HepG2 (cell line): ENCODE data around the gene ALOX5. TPM values are rescaled to one million over a fixed set of nuclear protein-coding genes. Genes with fewer than 3 reads are reported as not detected.

ENCODE experiments used
- ATAC-seq: fragments of 200-7000 bp; cut with Tn5 transposase; 3 replicates; pipeline ENCODE4 v1.9.1; 2020; ENCODE audit warnings: mild to moderate bottlenecking, moderate library complexity
- BruUV-seq: library from RNA; stranded (reverse); fragments of 400-500 nt; replicated peaks from 2 replicates; lab custom pipeline; 2021; lab: Mats Ljungman, UMichigan
- CTCF ChIA-PET: fragments of 300-600 bp; formaldehyde crosslinking; extraction: SDS; loops from one replicate; lab custom pipeline; 2021; ENCODE audit warnings: low total read pairs, inconsistent platforms, low intra/inter-chr PET ratio; lab: Yijun Ruan, JAX
- POLR2A ChIA-PET: fragments of 350-600 bp; sonication (Branson Sonifier 250); formaldehyde crosslinking; loops from one replicate; lab custom pipeline; 2020; ENCODE audit warnings: antibody characterized with exemption, inconsistent platforms; lab: Yijun Ruan, JAX
- DNase-seq: peaks from one replicate; pipeline ENCODE4 v3.0.0-alpha.2; 2015; ENCODE audit warnings: low spot score
- FAIRE-seq: peaks from 3 replicates; lab custom pipeline; 2011; peaks lifted over from hg19 to GRCh38; lab: Jason Lieb, UNC
- H2AFZ ChIP-seq: one replicate; pipeline ENCODE4 v1.6.1; 2011; ENCODE audit warnings: low read length, inconsistent platforms
- H3K27ac ChIP-seq: fragments of 300-600 bp; 3 replicates; pipeline ENCODE4 v1.8.0; 2011; ENCODE audit warnings: mixed run types, mild to moderate bottlenecking, mixed read lengths, low read length, inconsistent platforms; ENCODE audit not compliant: insufficient read depth; ENCODE audit errors: extremely low read length
- H3K27me3 ChIP-seq, 2 experiments: fragments of 200-600 bp in 1 of 2; 2 replicates in 1 of 2; 3 replicates in 1 of 2; pipeline versions ENCODE4 v1.6.0 to v1.8.0; 2011; ENCODE audit warnings: low read length in 2 of 2, mild to moderate bottlenecking in 2 of 2, moderate library complexity in 2 of 2, inconsistent platforms in 1 of 2; ENCODE audit not compliant: insufficient read depth in 2 of 2, control insufficient read depth in 1 of 2
- H3K36me3 ChIP-seq, 2 experiments: fragments of 200-600 bp in 1 of 2; replicated peaks in 1 of 2; 2 replicates in 1 of 2; 3 replicates in 1 of 2; pipeline versions ENCODE4 v1.5.1 to v1.8.0; 2011; ENCODE audit warnings: low read length in 2 of 2, inconsistent platforms in 1 of 2; ENCODE audit not compliant: insufficient read depth in 2 of 2, control insufficient read depth in 1 of 2
- H3K4me1 ChIP-seq: 2 replicates; pipeline ENCODE4 v1.5.1; 2012; ENCODE audit warnings: low read length, inconsistent platforms; ENCODE audit not compliant: insufficient read depth
- H3K4me2 ChIP-seq: 2 replicates; pipeline ENCODE4 v1.6.0; 2011; ENCODE audit warnings: low read depth, low read length, inconsistent platforms
- H3K4me3 ChIP-seq, 3 experiments: fragments of 200-600 bp in 1 of 3; sonication (generic), shearing (Covaris generic) in 1 of 3; replicated peaks in 1 of 3; 2 replicates each; pipeline ENCODE4 v1.5.1; 2011 to 2016; ENCODE audit warnings: low read length in 3 of 3, inconsistent platforms in 2 of 3, low read depth in 2 of 3, mild to moderate bottlenecking in 2 of 3, control low read depth in 1 of 3, mixed read lengths in 1 of 3; ENCODE audit not compliant: insufficient read depth in 1 of 3
- H3K79me2 ChIP-seq: one replicate; pipeline ENCODE4 v1.6.1; 2011; ENCODE audit warnings: low read length, inconsistent platforms; ENCODE audit not compliant: insufficient read depth
- H3K9ac ChIP-seq: 2 replicates; pipeline ENCODE4 v1.6.0; 2011; ENCODE audit warnings: mild to moderate bottlenecking, low read depth, low read length, inconsistent platforms; ENCODE audit not compliant: insufficient read depth
- H3K9me3 ChIP-seq: 2 replicates; pipeline ENCODE4 v1.5.1; 2012; ENCODE audit warnings: mild to moderate bottlenecking, low read length
- H4K20me1 ChIP-seq: 2 replicates; pipeline ENCODE4 v1.6.0; 2011; ENCODE audit warnings: inconsistent platforms, mild to moderate bottlenecking, low read length, moderate library complexity; ENCODE audit not compliant: insufficient read depth
- CHCHD3 ChIP-seq: sonication (generic); formaldehyde crosslinking; IDR thresholded peaks from 2 replicates; pipeline ENCODE4 v1.8.0; 2022; ENCODE audit warnings: mild to moderate bottlenecking, missing genetic modification reagents, moderate library complexity
- MAFF ChIP-seq: IDR thresholded peaks from 2 replicates; pipeline ENCODE4 v1.6.1; 2011; ENCODE audit warnings: low read depth, low read length, improper control_type of control experiment
- NFKBIZ ChIP-seq: IDR thresholded peaks from 2 replicates; pipeline ENCODE4 v1.6.1; 2018; ENCODE audit warnings: missing genetic modification reagents, missing compliant biosample characterization
- PLRG1 ChIP-seq: fragments of 450-650 bp; conservative IDR thresholded peaks from 2 replicates; pipeline ENCODE4 v1.6.1; 2016
- PRMT3 ChIP-seq: sonication (generic); formaldehyde crosslinking; IDR thresholded peaks from 2 replicates; pipeline ENCODE4 v1.8.1; 2022; ENCODE audit warnings: low read depth, mild to moderate bottlenecking, moderate library complexity, missing genetic modification reagents, borderline replicate concordance
- RFXAP ChIP-seq: sonication (generic); formaldehyde crosslinking; IDR thresholded peaks from 2 replicates; pipeline ENCODE4 v1.4.0; 2020; ENCODE audit warnings: missing genetic modification reagents, borderline replicate concordance
- SALL2 ChIP-seq: sonication (generic); formaldehyde crosslinking; IDR thresholded peaks from 2 replicates; pipeline ENCODE4 v1.8.1; 2023; ENCODE audit warnings: mild to moderate bottlenecking, missing genetic modification reagents, inconsistent platforms
- TMF1 ChIP-seq: sonication (generic); formaldehyde crosslinking; IDR thresholded peaks from 2 replicates; pipeline ENCODE4 v1.8.1; 2022; ENCODE audit warnings: low read depth, missing genetic modification reagents
- ZBTB3 ChIP-seq: sonication (generic); formaldehyde crosslinking; IDR thresholded peaks from 2 replicates; pipeline ENCODE4 v1.4.0; 2020; ENCODE audit warnings: low read depth, mild to moderate bottlenecking, moderate library complexity, missing genetic modification reagents, borderline replicate concordance
- ZFY ChIP-seq: sonication (generic); formaldehyde crosslinking; IDR thresholded peaks from 2 replicates; pipeline ENCODE4 v1.4.0; 2020; ENCODE audit warnings: missing genetic modification reagents
- ZNF136 ChIP-seq: sonication (generic); formaldehyde crosslinking; IDR thresholded peaks from 2 replicates; pipeline ENCODE4 v1.8.1; 2022; ENCODE audit warnings: low read depth, mild to moderate bottlenecking, moderate library complexity, missing genetic modification reagents
- ZNF234 ChIP-seq: sonication (generic); formaldehyde crosslinking; conservative IDR thresholded peaks from 2 replicates; pipeline ENCODE4 v1.5.1; 2020; ENCODE audit warnings: mild to moderate bottlenecking, missing genetic modification reagents
- ZNF326 ChIP-seq: sonication (generic); formaldehyde crosslinking; IDR thresholded peaks from 2 replicates; pipeline ENCODE4 v1.4.0; 2020; ENCODE audit warnings: missing genetic modification reagents, borderline replicate concordance
- ZNF550 ChIP-seq: sonication (generic); formaldehyde crosslinking; IDR thresholded peaks from 2 replicates; pipeline ENCODE4 v1.4.0; 2020; ENCODE audit warnings: mild to moderate bottlenecking, missing genetic modification reagents, borderline replicate concordance
- ZNF891 ChIP-seq: sonication (generic); formaldehyde crosslinking; IDR thresholded peaks from 2 replicates; pipeline ENCODE4 v1.5.0; 2020; ENCODE audit warnings: mild to moderate bottlenecking, missing genetic modification reagents
- ZSCAN12 ChIP-seq: sonication (generic); formaldehyde crosslinking; IDR thresholded peaks from 2 replicates; pipeline ENCODE4 v1.9.0; 2021; ENCODE audit warnings: mild to moderate bottlenecking, missing genetic modification reagents
- ZSCAN29 ChIP-seq: sonication (generic); formaldehyde crosslinking; conservative IDR thresholded peaks from 2 replicates; pipeline ENCODE4 v1.4.0; 2020; ENCODE audit warnings: mild to moderate bottlenecking, missing genetic modification reagents
- WGBS: methylation state at CpG from one replicate; pipeline ENCODE4 v1.1.6; 2017; ENCODE audit warnings: low lambda C conversion rate; 5-methylcytosine and 5-hydroxymethylcytosine counted together
- in situ Hi-C: cut with HindIII; loops from 2 replicates; pipeline ENCODE4 v1.10.0; 2017; ENCODE audit warnings: low pct_unique_long_range_greater_than_20kb; ENCODE audit not compliant: extremely low pct_ligation_motif_present
- intact Hi-C: fragments of 100-400 bp; cut with micrococcal nuclease; formaldehyde crosslinking; loops from one replicate; pipeline ENCODE4 v1.10.0; 2022; ENCODE audit not compliant: unreplicated experiment
- polyA plus RNA-seq, 8 experiments: library from polyadenylated mRNA; depleted of rRNA in 3 of 8; stranded (reverse) in 7 of 8; unstranded in 1 of 8; fragments of >200 nt; fragmentation: Illumina TruSeq in 4 of 8; extraction: Trizol in 4 of 8; gene quantifications; 2 replicates each; pipeline versions ENCODE4 v1.2.1 to v1.2.3, GENCODE V29; 2011 to 2016; ENCODE audit warnings: low read depth in 4 of 8, missing spikeins in 1 of 8, mixed read lengths in 1 of 8; ENCODE audit not compliant: insufficient read depth in 1 of 8
- total RNA-seq, 5 experiments: library from RNA; depleted of rRNA; stranded (reverse); fragments of >200 nt; fragmentation: Illumina TruSeq; extraction: Trizol; gene quantifications; 2 replicates each; pipeline ENCODE4 v1.2.3, GENCODE V29; 2016; ENCODE audit warnings: low read depth in 1 of 5
- TF ChIP-seq, protein P1 (sequence below): IDR thresholded peaks from 2 replicates; pipeline ENCODE4 v1.4.0; 2020; ENCODE audit warnings: mild to moderate bottlenecking, missing genetic modification reagents
- TF ChIP-seq, protein P2 (sequence below): sonication (generic); formaldehyde crosslinking; IDR thresholded peaks from 2 replicates; pipeline ENCODE4 v1.4.0; 2020; ENCODE audit warnings: low read depth, mild to moderate bottlenecking, missing genetic modification reagents

Gene ALOX5
- total and polyA plus RNA-seq, 2 of the 13 experiments (the other 11 are each of a cell fraction or from before 2014, with no cell fraction given), result 0.04 TPM; not detected in 1

DNA sequence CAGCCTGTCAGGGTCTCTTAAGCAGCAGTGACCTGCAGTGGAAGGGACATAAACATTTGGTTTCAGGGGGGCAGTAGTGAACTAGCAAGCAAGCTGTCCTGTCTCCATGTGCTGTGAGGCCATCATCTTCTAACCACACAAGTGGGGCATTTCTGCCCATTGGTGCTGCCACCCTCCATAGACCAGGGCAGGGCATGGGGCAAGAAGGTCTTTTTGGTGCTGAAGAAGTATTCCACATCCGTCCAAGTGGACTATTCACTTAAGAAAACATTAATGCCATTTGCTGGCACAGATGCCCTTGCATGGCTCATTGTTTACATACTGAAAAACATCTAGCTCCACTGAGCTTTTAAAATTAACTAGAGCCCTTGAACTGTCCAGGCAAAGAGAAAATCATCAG is 35.8 kb downstream of the ALOX5 start:
- in situ Hi-C loops (no loop called here), intact Hi-C loops (no loop called here)
- 0% methylated on average over 1 of the region's 1 CpG for WGBS
- H2AFZ ChIP-seq, result no peak overlapping the region
- H3K27ac ChIP-seq, result no peak overlapping the region
- no peaks in the 10 kb centered on the region; a peak in 1 of 5 replicates for H3K27me3 ChIP-seq
- no peak overlapping the region for H3K4me2 ChIP-seq
- H3K36me3 ChIP-seq, result no peaks in the 10 kb centered on the region
- H3K4me3 ChIP-seq, result no peak overlapping the region
- no peak for DNase-seq
- no peak for TF ChIP-seq ZNF136
- no peak for TF ChIP-seq ZNF326 (CRISPR knock-in tag)
- TF ChIP-seq, protein P1, sequence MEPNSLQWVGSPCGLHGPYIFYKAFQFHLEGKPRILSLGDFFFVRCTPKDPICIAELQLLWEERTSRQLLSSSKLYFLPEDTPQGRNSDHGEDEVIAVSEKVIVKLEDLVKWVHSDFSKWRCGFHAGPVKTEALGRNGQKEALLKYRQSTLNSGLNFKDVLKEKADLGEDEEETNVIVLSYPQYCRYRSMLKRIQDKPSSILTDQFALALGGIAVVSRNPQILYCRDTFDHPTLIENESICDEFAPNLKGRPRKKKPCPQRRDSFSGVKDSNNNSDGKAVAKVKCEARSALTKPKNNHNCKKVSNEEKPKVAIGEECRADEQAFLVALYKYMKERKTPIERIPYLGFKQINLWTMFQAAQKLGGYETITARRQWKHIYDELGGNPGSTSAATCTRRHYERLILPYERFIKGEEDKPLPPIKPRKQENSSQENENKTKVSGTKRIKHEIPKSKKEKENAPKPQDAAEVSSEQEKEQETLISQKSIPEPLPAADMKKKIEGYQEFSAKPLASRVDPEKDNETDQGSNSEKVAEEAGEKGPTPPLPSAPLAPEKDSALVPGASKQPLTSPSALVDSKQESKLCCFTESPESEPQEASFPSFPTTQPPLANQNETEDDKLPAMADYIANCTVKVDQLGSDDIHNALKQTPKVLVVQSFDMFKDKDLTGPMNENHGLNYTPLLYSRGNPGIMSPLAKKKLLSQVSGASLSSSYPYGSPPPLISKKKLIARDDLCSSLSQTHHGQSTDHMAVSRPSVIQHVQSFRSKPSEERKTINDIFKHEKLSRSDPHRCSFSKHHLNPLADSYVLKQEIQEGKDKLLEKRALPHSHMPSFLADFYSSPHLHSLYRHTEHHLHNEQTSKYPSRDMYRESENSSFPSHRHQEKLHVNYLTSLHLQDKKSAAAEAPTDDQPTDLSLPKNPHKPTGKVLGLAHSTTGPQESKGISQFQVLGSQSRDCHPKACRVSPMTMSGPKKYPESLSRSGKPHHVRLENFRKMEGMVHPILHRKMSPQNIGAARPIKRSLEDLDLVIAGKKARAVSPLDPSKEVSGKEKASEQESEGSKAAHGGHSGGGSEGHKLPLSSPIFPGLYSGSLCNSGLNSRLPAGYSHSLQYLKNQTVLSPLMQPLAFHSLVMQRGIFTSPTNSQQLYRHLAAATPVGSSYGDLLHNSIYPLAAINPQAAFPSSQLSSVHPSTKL (CRISPR knock-in tag), result no peak
- TF ChIP-seq NFKBIZ, result no peak
- TF ChIP-seq PRMT3 (CRISPR knock-in tag), result no peak
- no peak for TF ChIP-seq ZSCAN29
- no peak for TF ChIP-seq ZNF234 (CRISPR knock-in tag)
- no peak for TF ChIP-seq TMF1 (CRISPR knock-in tag)
- TF ChIP-seq, protein P2, sequence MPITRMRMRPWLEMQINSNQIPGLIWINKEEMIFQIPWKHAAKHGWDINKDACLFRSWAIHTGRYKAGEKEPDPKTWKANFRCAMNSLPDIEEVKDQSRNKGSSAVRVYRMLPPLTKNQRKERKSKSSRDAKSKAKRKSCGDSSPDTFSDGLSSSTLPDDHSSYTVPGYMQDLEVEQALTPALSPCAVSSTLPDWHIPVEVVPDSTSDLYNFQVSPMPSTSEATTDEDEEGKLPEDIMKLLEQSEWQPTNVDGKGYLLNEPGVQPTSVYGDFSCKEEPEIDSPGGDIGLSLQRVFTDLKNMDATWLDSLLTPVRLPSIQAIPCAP, result no peak
- no peak for TF ChIP-seq ZNF891 (CRISPR knock-in tag)
- TF ChIP-seq ZBTB3 (CRISPR knock-in tag), result no peak
- TF ChIP-seq MAFF, result no peak
- TF ChIP-seq ZSCAN12 (CRISPR knock-in tag), result no peak
- TF ChIP-seq PLRG1, result no peak
- TF ChIP-seq CHCHD3, result no peak
- no peak for TF ChIP-seq ZFY (CRISPR knock-in tag)
- no peak for TF ChIP-seq ZNF550 (CRISPR knock-in tag)
- TF ChIP-seq RFXAP (CRISPR knock-in tag), result no peak
- no peak for TF ChIP-seq SALL2 (CRISPR knock-in tag)
- no peak overlapping the region for H3K9ac ChIP-seq
- ATAC-seq, result no peak
- H3K4me1 ChIP-seq, result no peaks in the 10 kb centered on the region
- H3K79me2 ChIP-seq, result no peaks in the 10 kb centered on the region
- CTCF ChIA-PET, result no interaction called here
- no peaks in the 10 kb centered on the region for H3K9me3 ChIP-seq
- BruUV-seq, result no TSS peak
- H4K20me1 ChIP-seq, result no peaks in the 10 kb centered on the region
- FAIRE-seq, result no peak
- POLR2A ChIA-PET, result no interaction called here
